NCI-H2227 (cell line): ENCODE results near the gene ATIC.

Experiments
- DNase-seq: peaks from one replicate; lab custom pipeline; 2025; ENCODE audit not compliant: unreplicated experiment; lab: John Stamatoyannopoulos, UW

ATIC gene

DNA sequence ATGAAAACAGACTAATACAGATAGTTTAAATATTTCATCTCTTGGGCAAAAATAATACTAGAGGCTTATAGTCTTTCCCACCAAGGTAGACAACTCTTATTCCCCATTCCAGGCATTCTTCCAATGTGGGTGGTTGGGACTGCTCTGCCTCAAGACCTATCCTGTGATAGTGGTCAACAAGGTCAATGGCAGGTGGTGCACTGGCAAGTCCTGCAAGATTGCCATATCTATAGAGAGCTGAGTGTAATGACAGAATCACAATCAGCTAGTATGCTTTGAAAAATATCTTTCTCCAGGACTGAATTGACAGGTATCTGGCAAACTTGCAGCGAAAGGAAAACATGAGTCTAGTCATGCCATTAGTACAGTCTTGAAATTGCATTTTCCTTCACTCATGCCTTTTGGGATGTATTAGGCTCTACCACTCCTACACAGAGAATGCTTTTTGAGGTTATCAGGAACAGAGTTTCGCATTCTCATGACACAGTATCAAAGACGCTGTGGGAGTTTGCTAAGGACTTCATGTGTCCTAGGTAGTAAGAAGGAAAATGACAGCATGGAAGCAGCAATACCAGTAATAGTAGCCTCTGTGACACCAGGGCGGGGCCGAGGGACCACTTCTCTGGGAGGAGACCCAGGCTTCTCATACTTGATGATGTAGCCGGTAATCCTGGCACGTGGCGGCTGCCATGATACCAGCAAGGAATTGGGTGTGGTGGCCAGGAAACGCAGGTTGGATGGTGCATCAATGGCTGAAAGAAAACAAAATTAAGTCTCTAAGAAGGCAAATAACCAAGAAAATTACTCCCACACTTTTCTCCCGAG, 63.0 kb downstream of the ATIC start:
- DNase-seq: no peak

DNA sequence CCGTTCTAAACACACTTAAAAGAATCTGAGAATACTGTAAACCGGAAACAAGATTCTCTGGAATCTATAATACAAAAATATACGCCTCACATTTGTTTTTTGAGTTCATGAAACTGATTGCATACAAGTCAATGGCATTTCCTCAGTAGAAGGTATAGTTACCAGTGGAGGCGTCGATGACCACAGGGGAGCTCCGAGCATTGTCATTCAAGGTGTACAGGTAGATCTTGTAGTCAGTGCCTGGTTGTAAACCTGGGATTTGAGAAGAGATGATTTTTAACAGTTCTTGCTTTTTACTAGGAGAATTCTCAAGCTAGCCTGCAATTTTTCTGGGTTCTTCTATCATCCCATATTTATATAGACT, 63.6 kb downstream of the ATIC start:
- DNase-seq: no peak

DNA sequence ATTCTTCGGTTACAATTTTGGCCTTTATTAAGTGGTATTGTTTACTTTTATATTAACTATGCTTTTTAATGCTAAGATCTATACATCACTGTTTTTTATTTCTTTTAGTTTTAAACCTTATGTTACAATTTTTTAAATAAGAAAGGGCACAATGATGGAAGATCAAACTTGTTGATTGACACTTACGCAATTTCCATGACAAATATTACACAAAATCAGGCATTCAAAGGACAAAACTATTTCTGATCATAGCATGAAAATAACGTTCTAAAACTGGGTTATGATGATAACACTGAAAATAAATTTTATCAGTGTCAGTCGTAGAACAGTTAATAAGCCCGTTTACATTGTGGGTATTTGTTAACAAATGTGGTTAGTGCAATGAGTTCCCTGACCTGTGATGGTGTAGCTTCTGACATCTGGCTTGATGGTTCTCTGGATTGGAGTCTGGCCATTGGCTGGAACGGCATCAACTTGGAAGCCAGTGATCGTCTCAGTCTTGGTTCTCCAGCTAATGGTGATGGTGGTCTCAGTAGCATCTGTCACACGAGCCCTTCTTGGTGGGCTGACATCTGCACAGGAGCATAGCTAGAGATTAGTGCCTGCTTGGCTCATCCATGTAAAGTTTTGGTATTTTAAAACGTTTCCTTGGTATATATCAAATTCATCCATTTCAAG, 64.4 kb downstream of the ATIC start:
- DNase-seq: no peak

DNA sequence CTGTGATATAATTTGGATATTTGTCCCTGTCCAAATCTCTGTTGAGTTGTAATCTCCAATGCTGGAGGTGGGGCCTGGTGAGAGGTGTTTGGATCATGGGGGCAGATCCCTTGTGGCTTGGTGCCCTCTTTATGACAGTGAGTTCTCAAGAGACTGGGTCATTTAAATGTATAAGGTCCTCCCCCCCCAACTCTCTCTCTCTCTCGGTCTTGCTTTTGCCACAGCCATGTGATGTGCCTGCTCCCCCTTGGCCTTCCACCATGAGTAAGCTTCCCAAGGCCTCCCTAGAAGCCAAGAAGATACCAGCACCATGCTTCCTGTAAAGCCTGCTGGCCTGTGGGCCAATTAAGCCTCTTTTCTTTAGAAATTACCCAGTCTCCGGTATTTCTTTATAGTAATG, 65.4 kb downstream of the ATIC start:
- no peak for DNase-seq

DNA sequence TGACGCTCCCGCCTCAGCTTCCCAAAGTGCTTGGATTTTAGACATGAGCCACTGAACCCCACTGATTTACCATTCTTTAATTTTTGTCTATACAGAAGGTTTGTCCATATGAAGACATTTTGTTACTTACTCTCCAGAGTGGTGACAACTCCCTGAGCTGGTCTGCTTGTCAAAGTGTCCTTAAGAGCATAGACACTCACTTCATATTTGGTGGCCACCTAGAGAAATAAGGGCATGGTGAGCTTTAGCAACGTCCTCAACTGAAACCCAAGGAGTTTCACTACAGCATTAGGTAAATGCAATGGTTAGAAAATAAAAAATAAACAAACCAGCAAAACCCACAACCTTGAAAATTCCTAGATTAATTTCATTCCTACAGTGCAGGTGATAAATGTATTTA, 66.2 kb downstream of the ATIC start:
- no peak for DNase-seq

DNA sequence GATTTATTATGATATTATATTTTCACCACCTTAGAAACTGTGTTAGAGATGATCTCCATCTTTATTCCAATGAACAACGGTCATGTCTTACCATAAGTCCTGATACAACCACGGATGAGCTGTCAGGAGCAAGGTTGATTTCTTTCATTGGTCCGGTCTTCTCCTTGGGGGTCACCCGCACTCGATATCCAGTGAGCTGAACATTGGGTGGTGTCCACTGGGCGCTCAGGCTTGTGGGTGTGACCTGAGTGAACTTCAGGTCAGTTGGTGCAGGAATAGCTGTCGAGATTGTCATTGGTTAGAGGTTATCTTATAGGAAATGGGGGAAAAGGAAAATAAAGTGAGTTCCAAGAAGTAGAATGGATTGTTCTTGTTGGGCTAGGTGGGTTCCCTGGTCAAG, 67.2 kb downstream of the ATIC start:
- DNase-seq: no peak

DNA sequence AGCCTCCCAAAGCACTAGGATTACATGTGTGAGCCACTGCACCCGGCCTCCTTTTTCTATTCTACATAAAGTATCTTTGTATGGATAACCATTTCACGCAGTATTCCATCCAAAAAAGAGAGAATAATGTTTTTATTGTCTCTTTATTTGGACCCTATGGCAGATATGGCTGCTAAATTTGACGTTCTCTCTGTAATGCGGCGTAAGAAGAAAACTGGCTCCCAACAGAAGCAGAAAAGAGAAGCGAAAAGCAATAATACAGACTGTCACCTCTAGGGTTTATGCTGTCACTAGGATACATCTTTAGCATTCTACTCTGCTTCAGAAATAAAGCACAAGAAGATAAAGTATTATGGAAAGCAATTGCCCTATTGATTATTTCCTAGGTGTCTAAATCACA, 68.1 kb downstream of the ATIC start:
- DNase-seq: no peak

DNA sequence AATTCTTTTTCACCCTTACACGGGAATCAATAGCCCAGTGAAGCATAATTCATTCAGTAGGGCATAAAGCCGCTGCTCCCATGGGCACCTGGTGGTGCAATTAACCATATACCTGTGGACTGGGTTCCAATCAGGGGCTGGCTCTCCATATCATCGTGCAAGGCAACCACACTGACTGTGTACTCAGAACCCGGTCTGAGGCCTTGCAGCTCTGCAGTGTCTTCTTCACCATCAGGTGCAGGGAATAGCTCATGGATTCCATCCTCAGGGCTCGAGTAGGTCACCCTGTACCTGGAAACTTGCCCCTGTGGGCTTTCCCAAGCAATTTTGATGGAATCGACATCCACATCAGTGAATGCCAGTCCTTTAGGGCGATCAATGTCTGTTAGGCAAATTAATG, 68.8 kb downstream of the ATIC start:
- no peak for DNase-seq

DNA sequence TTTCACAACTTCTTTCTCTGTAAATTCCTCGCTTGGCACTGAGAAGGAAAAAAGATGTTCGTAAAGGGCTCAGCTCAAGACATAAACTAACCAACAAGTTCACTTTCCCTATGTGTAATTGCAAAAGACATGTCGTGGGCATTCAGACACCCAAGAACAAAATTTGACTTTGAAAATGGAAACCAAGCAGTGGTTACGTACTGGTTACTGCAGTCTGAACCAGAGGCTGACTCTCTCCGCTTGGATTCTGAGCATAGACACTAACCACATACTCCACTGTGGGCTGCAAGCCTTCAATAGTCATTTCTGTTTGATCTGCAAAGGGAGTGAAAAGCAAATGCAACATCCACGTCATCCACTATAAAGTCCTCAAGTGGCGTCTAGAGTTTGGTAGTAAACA, 70.2 kb downstream of the ATIC start:
- DNase-seq: no peak

DNA sequence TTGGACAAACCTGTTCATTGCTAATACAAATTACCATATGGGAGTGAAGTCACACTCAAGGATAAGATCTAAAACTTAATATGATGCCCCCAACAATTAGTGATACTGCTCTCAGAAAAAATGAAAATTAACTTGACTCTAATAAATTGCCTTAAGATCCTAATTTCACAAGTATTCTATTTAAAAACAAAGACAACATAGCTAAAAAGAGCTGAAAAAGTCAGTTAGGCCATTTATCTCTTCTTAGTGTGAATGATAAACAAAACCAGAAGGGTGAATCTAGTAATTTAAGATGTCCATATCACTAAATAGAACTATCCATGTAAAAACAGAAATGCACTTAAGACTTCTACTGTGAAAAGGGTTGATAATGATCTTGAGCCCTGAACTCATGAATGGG, 70.6 kb downstream of the ATIC start:
- DNase-seq: no peak

DNA sequence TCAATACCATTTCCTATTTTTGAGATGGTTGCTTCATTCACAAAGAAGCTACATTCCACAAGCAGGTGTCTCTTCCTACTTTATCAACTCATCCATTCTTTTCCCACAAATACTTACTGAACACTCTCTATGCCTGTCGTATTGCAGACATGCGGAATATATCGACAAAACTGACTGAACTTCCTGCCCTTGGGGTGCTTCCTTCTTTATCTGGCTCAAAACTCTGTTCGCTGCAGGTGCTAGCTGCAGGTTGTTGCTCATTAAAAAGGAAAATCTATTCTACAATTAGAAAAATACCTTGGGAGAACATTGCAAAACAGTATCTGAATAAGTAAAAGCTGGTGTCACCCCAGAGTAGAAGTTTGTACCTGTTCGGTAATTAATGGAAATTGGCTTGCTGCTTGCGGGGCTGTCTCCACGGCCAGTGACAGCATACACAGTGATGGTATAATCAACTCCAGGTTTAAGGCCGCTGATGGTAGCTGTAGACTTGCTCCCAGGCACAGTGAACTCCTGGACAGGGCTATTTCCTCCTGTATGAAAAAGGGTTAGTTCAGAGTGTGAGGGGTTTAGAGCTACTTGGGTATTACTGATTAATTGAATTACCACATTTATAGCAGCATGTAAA, 71.9 kb downstream of the ATIC start:
- DNase-seq: no peak

DNA sequence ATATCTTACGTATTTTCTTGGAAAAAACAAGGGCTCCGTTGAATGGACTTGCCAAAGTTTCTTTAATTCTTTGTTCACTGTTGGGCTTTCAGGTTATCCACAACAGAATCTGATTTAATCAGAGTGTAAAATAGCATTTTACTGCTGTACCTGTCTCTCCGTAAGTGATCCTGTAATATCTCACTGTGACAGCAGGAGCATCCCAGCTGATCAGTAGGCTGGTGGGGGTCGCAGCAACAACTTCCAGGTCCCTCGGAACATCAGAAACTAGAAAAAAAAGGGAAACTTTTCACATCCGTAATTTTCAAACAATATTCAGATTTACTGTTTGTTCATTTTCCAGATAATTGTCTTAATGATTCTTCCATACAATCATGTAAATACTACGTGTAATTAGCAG, 72.9 kb downstream of the ATIC start:
- no peak for DNase-seq

DNA sequence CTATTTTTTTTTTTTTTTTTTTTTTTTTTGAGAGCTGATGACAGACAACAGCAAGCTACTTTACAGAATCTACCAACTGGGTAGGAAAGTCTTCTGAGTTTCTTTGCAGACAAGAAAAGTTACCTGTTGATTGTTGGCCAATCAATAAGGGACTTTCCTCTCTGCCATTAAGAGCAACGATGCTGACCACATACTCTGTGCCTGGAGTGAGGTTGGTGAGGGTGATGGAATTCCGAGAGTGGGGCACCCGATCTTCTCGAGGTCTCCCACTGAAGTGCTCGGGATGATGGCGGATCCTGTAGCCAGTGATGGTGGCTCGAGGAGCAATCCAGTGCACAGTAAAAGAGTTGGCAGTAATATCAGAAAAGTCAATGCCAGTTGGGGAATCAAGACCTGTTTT, 74.7 kb downstream of the ATIC start:
- DNase-seq: no peak

DNA sequence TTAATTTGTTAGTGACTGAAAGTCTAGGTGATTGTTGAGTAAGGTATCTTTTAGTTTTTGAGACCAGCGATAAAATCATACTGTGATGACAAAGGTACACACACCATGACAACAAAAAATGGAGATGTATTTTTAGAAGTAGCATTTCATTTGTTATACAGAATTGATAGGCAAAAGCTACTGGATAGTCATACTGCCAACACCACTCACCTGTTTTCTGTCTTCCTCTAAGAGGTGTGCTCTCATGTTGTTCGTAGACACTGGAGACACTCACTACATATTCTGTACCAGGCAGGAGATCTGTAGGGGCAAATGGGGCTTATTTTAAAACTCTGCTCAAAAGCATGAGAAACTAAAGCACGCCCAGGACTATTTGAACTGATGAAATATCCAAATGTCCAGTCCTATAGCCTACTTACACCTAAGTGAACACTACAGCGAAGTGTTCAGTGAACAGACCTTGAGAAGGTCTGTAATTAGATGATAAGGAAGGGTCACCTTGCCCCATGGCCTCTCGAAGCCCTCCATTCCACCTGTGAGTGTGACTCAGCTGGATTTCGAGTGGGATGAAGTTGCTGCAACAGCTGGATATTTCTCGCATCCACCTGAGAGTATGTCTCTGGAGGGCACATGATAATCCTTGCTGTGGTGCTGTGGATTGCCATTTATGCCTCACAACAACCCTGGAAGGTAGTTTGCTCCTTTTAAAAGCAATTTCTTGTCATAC, 76.3 kb downstream of the ATIC start:
- DNase-seq: no peak

DNA sequence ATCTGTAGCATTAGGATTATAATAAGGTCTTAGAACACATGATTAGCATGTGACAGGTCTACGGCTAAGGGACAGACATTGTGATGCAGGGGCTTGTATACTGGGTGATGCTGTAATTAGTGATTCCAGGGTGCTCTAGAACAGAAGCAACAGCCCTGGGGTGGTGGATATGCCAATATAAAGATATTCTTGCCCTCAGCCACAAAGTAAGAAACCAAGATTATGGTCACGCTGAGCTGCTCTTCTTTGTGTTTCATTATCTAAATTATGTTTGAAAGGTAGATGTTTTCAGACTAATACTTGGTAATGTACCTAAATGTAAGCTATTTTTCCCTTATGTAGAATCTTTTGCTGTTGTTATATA, 78.7 kb downstream of the ATIC start:
- no peak for DNase-seq

DNA sequence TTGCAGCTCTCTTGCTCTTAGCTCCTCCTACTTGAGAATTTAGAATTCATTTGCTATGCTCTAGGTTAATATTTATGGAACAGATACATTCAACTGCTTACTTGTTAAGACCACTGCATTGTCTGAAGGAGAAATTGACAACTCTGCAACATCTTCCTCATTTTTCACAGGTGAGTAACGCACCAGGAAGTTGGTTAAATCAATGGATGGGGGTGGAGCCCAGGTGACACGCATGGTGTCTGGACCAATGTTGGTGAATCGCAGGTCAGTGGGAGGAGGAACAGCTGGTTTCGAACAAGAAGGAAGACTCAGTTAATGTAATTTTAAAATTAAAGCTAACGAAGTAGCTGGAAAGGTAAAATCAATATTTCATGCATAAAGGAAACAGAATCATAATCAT, 79.7 kb downstream of the ATIC start:
- no peak for DNase-seq

DNA sequence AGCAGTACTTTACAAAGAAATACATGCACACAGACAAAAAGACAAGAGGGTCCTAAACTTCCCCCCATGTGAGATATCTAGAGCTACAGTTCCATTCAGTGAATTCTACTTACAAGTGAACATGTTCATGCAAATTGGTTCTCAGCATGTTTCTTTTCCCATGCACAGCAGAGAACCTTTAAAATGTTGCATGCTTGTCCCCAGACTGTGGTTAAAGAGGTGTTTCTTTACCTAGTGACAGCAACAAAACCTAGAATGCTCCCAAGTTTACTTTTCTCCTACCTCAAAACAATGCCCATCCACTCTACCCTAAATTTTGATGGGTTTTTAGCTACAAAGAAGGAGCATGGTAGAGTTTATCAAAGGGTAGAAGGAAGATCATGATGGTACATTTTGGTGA, 80.3 kb downstream of the ATIC start:
- no peak for DNase-seq

DNA sequence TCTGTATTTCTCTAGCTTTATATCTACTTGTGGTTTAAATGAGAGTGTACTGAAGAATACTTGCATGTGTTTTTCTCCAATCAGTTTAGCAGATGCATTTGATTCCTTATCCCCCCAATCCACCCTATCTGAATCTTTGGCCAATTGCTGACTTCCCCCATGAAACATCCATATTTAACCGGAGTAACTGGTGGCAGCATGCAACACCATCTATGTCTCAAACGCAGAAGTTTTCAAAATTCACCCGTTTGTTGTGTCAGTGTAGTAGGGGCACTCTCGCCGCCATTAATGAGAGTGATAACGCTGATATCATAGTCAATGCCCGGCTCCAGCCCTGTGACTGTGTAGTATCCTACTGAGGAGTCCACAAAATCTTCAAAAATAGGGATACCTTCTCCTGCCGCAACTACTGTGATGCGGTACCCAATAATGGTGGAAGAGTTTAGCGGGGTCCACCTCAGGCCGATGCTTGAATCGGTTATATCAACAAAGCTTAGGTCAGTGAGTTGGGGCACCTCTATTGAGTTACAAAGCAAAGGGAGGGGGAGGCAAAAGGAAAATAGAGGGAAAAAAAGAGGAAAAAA, 80.9 kb downstream of the ATIC start:
- no peak for DNase-seq

DNA sequence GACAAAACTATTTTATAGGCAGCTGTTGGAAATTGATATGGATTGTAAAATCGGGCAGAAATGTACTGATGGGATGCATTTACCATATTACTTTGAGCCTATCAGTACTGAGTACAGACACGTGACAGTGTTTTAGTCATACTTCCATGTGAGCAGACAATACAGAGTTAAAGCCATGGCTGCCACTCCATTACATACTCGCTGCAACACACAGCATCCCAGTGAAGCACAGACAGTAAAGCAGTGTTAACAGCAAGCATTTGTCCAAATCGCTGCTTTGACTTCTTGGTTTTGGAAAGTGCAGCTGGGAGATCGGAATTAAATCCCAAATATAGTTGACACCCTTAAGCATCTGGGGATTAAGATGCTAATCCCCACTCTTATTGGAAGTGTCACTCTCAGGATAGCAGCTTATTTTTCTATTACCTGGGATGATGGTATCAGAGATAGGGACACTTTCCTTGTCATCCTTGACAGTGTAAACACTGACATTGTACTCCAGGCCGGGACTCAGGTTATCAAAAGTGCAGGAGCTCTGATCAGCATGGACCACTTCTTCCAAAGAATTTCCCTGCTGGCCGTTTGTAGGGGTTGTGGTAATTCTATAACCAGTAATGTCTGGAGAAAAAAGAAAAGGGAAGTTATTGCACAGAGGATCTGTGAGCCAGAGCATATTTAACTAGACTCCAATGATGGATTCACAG, 82.4 kb downstream of the ATIC start:
- DNase-seq: no peak

DNA sequence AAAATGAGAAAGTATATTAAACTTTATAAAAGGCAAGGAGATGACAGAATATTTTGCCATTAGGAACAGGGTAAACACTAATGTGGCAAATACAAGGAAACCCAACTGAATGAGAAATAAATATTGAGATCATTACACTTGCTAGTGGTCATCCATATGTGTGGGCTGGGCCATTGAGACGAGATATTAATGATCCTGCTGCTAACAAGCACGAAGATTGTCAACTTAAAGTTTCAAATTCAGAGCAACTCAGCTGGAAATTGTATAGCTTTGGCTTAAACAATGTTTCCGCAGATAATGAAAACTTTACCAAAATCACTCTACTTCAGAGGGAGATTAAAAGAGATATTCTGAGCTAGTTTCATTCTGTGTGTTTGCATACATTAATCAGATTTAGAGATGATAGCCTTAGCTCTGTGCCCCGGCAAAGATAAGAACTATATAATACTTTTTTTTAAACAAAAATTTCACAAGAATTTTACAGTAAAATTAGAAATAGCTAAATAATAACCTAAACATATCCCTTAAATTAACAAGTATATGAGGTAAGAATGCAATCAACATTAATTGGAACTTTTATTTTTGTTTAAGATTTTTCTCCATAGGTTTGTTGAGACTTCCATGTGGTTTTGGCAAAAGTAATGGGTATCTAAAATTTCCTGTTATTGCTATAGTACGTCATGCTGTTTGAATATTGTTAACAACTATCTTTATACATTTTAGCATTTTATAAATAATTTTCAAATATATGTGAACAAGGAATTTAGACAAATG, 84.0 kb downstream of the ATIC start:
- no peak for DNase-seq
